HG03439 (cell line): ENCODE data around the gene DDX25.
"Not testable (repeated sequence)": the region's sequence is repeated elsewhere in the genome, so short reads cannot be mapped to it uniquely, and the experiment has no call there.

Source experiments
- ATAC-seq: cut with Tn5 transposase; IDR thresholded peaks from one replicate; pipeline ENCODE4 v1.9.1; 2021; ENCODE audit warnings: mild to moderate bottlenecking, moderate library complexity; ENCODE audit not compliant: unreplicated experiment

DDX25 gene

DNA sequence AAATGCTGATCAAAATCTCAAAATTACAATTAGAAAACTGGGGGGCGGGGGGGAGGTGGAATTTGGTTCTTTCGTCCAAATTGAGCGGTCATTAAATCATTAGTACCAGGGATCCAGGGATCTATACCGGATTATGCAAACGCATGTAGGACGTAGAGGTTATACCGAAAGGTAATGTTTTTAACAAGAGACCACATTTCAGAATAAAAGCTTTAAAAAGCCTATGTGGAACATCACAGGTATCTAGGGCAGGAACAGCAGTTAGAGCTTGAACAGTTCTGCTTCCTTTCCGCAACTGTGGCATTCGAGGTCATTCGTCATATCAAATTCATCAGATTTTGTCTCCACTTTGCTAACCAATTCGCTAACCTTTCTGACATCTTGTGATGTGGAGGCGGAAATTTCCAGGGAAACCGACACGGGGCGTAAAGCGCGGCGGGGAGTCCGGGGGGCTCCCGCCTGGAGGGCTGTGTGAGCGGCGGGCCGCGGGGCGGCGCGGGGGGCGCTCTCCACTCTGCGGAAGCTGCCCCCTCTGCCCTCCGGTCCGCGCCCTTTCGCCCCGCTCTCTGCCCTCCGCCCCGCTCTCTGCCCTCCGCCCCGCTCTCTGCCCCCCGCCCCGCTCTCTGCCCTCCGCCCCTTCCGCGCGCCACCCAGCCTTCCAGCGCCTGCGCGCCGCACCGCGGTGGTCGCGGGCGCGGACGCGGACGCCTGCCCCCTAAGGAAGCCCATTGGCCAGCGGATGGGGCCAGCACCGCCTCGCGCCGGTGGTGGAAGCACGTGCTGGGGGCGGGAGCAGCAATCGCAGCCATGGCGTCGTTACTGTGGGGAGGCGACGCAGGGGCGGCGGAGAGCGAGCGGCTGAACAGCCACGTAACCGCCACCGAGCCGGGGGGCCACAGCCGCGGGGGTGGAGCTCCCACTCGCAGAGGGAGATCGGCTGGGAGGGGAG is at the start of gene DDX25:
Gene DDX25 (plus strand): TSS at position 798 of the 949 bp plus-strand sequence. CDS start 10 bp downstream, at position 808.
- no peak for ATAC-seq

DNA sequence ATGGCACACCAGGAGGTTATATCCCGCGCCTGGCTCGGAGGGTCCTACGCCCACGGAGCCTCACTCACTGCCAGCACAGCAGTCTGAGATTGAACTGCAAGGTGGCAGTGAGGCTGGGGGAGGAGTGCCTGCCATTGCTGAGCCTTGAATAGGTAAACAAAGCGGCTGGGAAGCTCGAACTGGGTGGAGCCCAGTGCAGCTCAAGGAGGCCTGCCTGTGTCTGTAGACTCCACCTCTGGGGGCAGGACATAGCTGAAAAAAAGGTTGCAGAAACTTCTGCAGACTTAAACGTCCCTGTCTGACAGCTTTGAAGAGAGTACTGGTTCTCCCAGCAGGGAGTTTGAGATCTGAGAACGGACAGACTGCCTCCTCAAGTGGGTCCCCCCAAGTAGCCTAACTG is 46.6 kb upstream of the DDX25 start:
- not testable (repeated sequence) for ATAC-seq

DNA sequence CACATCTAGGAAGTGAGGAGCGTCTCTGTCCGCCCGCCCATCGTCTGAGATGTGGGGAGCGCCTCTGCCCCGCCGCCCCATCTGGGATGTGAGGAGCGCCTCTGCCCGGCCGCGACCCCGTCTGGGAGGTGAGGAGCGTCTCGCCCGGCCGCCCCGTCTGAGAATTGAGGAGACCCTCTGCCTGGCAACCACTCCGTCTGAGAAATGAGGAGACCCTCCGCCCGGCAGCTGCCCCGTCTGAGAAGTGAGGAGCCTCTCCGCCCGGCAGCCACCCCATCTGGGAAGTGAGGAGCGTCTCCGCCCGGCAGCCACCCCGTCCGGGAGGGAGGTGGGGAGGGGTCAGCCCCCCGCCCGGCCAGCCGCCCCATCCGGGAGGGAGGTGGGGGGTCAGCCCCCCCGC is 41.5 kb upstream of the DDX25 start:
- ATAC-seq = not testable (repeated sequence)

DNA sequence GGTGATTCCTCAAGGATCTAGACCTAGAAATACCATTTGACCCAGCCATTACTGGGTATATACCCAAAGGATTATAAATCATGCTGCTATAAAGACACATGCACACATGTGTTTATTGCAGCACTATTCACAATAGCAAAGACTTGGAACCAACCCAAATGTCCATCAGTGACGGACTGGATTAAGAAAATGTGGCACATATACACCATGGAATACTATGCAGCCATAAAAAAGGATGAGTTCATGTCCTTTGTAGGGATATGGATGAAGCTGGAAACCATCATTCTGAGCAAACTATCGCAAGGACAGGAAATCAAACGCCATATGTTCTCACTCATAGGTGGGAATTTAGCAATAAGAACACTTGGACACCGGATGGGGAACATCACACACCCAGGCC is 39.0 kb upstream of the DDX25 start:
- not testable (repeated sequence) for ATAC-seq

DNA sequence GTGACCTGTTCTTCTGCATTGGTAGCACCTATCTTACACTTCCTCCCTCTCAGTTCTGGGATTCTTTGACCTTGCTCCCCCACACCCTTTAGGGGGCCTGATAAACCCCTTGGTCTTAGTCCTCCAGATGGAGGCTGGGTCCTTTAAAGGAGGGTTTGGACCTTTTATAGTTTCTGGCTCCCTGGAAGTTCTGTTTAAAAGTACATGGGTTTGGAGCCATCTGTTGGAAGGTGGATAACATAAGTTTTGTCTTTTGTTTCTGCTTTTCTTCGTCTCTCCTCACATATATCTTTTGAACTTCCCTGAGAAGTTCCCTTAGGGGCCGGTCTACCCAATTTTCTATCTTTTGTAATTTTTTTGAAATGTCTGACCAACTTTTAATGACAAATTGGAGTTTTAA is 34.8 kb upstream of the DDX25 start:
- no peak for ATAC-seq

DNA sequence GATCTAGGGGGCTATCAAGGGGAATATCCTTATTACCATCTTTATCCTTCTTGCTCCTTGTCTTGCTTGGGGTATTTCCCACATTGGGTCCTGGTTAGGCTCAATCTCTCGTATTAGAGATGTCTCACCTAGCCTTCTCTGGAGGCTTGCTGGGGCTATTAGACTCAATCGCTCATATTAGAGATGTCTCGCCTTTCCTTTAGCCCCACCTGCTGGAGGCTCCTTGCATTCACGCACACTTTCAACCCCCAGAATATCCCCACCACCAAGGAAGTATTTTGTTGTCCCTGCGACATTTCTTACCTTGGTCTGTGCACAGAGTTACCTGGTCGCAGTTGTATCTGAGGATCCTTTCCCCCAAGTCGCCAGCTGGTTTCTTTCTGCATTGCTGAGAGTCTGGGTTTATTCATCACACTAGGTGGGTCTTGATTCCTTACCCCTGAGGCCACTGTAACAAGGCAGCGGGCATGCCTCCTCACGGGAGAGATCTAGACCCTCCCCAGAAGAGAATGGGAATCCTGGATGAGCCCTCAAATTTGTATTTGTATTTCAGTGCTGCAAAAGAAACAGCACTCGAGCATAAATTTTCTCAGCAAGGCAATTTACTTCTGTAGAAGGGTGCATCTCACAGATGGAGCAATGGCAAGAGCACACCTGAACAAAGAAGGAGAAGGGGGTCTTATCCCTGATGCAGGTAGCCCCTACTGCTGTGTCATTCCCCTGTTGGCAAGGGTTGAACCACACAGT is 32.7 kb upstream of the DDX25 start:
- ATAC-seq = no peak

DNA sequence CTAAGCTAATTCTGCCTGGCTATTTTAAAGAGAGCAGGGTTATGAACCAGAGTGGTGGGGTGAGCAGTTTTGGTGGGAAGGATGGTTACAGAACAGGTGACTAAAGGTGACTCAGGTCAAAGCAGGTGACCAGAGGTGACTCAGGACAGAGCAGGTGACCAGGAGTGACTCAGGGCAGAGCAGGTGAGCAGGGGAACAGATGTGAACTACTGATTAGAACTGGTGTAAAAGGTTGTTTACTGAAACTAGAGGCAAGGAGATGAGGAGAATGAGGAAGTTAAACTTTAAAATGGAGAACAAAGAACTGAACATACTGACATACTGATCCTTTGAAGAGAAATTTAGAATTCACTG is 32.2 kb upstream of the DDX25 start:
- no peak for ATAC-seq

DNA sequence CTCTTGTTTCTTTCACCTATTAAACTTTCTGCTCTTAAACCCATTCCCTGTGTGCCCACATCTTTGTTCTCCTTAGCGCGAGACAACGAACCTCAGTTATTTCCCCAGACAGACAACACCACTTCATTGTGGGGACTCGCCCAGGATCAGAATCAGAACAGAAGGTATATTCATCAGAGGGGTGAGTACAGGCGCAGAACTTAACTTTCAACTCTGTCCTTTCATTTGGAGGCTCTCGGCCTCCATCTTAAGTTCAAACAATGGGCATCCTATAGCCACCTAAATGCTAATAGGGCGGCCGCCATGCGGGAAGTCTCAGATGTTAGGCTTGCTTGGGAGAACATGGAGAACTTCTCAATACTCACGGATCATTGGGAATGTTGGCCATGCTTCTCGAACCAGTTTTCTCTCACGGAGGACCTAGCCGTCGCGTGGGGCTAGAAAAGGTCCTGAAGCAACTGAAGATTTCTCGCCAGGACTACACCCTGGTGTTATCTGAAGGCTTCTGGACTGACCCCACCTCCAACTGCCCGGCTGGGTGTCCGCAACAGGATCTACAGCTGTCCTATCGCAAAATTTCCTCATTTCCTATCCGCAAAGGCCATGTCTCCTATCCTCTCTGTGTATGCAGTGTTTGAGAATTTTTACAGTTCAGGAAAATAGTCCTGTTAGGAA is 30.3 kb upstream of the DDX25 start:
- no peak for ATAC-seq

DNA sequence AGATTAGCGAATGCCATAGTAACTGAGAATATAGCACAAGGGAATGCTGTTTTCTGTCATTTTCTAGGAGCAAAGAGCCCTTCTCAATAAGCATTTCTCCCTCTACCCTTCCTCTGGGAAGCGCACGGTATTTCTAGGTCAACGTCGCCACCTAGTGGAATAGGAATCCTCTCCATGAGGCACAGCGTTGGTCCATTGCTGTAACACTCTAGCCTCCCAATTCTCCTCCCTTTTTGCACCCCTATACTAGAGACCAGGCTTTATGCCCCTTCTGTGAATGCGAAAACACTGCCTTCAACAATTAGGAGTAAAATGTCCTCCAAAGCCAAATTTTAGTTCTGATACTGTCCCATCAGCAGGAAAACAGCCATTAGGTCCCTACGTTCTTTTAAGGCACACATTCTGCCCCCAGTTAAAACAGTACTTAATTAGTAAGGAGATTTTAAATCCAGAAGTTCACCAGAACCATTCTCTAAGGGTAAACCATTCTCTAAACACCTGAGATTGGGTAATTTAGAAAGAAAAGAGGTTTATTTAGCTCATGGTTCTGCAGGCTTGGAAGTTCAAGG is 29.7 kb upstream of the DDX25 start:
- ATAC-seq = no peak

DNA sequence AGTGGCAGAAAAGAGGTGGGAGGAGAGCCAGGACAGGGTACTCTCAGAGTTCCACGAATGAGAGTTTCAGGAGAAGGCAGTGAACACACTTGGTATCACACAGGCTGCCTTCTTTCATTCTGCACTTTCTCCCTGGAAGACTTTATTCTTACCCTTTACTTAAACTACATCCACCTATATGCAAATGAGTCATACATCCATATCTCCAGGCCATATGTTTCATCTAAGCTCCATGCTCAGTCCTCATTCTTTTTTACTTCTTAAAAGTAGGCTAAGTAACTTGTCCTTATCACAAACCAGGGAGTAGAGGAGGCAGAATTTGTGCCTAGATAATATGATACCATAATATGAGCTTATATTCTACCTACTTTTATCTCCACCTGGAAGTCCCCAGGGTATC is 23.0 kb upstream of the DDX25 start:
- no peak for ATAC-seq

DNA sequence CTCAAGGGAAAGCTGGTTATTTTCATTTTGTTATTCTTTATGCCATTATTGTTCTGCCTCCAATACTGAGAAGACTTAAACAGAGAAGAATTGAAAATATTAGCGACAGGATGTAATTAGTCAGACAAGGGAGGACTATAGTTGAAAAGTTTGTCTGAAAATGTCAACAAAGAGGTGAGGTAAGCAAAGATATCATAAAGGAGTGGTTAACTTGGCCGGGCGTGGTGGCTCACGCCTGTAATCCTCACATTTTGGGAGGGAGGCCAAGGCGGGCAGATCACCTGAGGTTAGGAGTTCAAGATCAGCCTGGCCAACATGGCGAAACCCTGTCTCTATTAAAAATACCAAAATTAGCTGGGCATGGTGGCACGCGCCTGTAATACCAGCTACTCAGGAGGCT is 20.9 kb upstream of the DDX25 start:
- no peak for ATAC-seq

DNA sequence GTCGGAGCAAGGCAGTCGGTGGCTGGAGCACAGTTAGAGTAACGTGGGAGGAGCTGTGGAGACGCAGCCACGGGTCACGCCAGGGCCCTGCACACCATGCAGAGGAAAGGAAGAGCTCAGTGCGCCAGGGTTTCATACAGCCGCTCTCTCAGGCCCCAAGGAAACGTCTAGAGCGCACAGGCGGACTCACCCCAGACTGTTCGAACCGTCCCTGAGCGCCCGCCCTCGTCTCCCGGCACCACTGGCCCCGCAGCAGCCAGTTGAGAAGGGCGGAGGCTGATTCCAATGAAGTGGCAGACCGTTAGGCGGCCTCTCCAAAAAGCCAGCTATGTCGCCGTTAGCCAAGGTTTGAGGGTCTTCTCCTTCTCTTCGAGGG is 17.3 kb upstream of the DDX25 start:
- peak; percentile 33 for ATAC-seq

DNA sequence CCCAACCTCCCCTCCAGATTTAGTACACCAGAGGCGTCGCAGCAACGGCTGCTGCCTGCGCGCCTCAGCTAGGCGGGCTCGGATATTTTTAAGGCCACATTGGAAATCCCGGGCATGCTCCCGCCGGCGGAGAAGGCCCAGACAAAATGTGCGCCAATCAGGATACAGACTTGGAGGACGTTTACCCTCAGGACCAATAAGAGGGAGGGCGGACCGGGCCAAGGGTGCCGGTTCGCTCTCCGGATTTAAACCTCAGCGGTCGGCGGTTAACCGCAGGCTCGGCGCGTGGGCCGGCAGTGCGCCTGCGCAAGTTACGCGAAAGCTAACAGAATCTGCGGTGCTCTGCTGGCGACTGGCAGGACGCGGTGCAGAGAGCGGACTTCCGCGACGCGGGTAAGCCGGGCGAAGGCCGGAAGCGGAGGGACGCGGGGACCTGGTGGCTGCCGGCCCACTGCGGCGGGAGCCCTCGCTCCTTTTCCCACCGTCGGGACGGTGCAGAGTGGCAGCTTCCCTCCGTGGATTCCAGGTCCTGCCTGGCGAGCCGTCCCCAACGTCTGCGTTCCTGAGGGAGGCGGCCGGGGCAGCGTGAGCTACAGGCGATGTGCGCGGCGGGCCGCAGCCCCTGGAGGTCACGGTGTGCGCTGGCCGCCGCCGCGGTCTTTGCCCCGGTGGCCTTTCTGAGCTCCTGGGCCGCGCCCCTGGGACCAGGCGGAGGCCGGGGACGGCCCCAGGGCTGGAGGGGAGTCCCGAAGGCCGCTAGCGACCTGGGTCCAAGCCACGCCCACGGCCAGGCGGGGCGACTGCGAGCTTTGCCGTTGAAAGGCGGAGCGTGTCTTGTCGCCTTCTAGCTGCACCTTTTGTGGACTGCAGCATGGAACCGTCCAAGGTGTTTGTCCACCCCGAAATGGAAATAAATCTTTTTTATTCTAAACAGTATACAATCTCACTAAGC is 16.7 kb upstream of the DDX25 start, which contains the start of gene HYLS1:
Gene HYLS1 (plus strand): TSS at position 296 of the 952 bp plus-strand sequence. CDS start 11,701 bp downstream, outside the sequence.
- ATAC-seq = peak; percentile 91

DNA sequence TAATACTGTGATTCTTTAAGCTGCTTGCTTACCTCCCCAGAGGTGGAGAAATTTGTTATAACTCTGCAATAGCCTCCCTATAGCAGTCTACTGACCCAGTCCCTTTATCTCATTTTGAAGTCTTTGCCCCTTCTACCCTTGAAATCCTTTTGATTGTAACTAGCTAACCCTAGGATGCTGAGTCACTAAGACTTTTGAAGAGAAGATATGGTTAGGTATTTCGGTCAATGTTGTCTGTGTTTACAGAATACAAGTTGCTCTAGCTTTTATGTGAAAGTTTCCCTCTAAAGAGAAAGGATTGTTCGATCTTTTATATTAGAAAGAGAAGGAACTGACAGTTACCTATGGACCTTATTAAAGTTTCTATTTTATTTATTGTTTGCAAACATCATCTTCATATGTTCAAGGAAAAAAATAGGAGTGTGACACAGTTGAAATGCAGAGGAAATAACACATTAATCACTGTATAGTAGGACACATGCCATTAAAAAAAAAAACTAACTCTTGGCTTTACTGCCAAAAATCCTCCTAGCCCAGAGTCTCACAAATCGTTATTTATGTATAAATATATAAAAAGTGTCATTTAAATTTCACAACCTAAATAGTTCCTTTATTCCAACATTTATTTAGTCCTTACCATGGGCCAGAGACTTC is 13.7 kb upstream of the DDX25 start:
- ATAC-seq = no peak

DNA sequence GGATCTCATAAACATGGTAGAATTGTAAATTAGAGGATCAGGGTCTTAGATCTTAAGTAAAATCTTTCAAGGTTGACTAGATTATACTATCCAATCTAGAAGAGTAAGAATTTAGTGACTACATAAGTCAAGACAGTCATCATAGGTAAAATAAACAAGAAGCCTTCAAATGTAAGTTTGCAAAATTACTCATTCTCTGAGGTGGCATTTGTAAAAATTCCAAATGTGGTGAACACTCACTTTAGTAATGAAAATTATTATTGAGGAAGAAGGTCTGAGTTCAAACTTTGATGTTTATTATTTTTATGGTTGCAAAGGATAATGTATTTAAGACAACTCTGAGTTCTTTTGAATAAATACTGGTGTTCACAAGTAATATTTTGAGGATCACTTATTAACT is 12.2 kb upstream of the DDX25 start:
- no peak for ATAC-seq

DNA sequence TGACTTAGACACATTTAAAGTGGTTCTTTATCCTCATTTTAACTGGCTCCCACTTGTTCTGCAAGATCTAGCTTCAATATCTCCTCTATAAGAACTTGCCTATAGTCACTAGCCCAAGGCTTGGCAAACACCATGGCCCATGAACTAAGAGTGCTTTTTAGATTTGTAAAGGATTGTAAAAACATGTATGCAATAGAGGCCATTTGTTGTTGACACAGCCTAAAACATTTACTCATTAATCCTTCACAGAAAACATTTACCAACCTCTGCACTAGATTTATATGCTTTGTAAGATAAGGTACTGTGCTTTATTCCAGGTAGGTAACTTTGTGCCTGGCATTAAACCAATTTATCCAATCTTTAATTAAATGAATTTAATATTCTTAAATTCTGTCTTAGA is 11.3 kb upstream of the DDX25 start:
- no peak for ATAC-seq

DNA sequence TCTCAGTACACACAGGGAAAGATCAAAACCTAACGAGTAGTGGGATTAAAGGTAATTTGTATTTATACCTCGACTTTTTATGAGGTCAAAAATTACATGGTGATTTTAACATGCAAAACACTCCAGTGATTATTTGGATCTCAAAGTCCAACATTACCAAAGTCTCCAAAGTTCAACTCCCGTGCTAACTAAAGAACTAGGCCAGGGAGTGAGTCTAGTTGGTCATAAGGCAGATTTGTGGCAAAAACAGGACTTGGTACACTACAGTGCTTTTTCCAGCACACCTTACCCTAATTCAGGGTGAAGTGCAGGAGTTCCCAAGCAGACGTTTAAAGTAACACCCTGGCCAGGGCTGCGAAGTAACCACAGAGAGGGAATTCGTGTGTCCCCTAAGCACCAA is 2.4 kb upstream of the DDX25 start:
- no peak for ATAC-seq

DNA sequence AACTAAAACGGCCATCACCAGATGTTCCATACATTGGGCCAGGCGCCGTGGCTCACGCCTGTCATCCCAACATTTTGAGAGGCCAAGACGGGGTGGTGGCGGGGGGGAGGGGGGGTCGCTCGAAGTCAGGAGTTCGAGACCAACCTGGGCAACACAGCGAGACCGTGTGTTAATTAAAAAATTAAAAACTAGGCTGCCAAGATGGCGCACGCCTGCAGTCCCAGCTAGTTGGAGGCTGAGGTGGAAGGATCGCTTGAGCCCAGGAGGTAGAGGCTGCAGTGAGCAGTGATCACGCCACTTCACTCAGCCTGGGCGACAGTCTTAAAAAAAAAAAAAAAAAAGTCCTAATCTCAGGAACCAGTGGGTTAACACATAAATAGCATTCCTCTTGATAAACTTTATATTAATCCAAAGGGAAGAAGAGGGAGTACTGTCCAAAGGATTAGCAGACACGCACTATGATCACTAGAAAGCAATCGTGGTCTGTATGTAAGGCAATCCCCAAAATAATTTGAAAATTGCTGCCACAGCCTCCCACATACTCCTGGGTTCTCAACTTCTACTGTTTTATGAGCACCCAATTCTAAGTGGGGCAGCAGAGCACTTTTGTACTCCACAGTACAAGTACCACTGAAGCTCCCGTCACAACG is 1.9 kb upstream of the DDX25 start:
- no peak for ATAC-seq
